Mesenchymal stem cell (in vitro differentiated cells and primary cell): ENCODE data around the gene IFNLR1.
A peak's percentile ranks its signal among the peaks of the same experiment; 100 is the strongest.

Experiments used
- DNase-seq: peaks from one replicate; pipeline ENCODE4 v3.0.0-alpha.2; 2013
- H2AFZ ChIP-seq: one replicate; pipeline ENCODE4 v1.6.1; 2013; ENCODE audit warnings: low read depth, mild to moderate bottlenecking, control low read depth, inconsistent platforms, low read length, moderate library complexity
- H2AK5ac ChIP-seq: 2 replicates; pipeline ENCODE4 v1.6.1; 2013; ENCODE audit warnings: low read length, moderate library complexity, mild to moderate bottlenecking, inconsistent platforms; ENCODE audit not compliant: severe bottlenecking
- H2BK120ac ChIP-seq: one replicate; pipeline ENCODE4 v1.6.1; 2013; ENCODE audit warnings: low read depth, mild to moderate bottlenecking, inconsistent platforms, low read length, moderate library complexity
- H2BK12ac ChIP-seq, 2 experiments: one replicate each; pipeline ENCODE4 v1.6.1; 2013; ENCODE audit warnings: inconsistent platforms in 2 of 2, low read length in 2 of 2, mild to moderate bottlenecking in 2 of 2, moderate library complexity in 2 of 2, control low read depth in 1 of 2
- H2BK15ac ChIP-seq: one replicate; pipeline ENCODE4 v1.6.1; 2013; ENCODE audit warnings: mild to moderate bottlenecking, low read depth, inconsistent platforms; ENCODE audit not compliant: poor library complexity, severe bottlenecking
- H2BK5ac ChIP-seq: 2 replicates; pipeline ENCODE4 v1.6.1; 2013; ENCODE audit warnings: low read depth, mild to moderate bottlenecking, low read length, control low read depth, inconsistent platforms; ENCODE audit not compliant: poor library complexity, severe bottlenecking
- H3K14ac ChIP-seq, 2 experiments: one replicate each; pipeline ENCODE4 v1.6.1; 2013; ENCODE audit warnings: inconsistent platforms in 2 of 2, low read length in 2 of 2, control low read depth in 1 of 2, mild to moderate bottlenecking in 1 of 2, moderate library complexity in 1 of 2
- H3K18ac ChIP-seq, 2 experiments: one replicate each; pipeline ENCODE4 v1.6.1; 2013; ENCODE audit warnings: inconsistent platforms in 2 of 2, low read length in 2 of 2, control low read depth in 1 of 2, low read depth in 1 of 2, mild to moderate bottlenecking in 1 of 2
- H3K23ac ChIP-seq, 2 experiments: one replicate each; pipeline ENCODE4 v1.6.1; 2013; ENCODE audit warnings: inconsistent platforms in 2 of 2, low read length in 2 of 2, mild to moderate bottlenecking in 2 of 2, moderate library complexity in 2 of 2, control low read depth in 1 of 2
- H3K27ac ChIP-seq: 2 replicates; pipeline ENCODE4 v1.5.1; 2013; ENCODE audit warnings: mild to moderate bottlenecking, moderate library complexity, low read length, control low read depth, inconsistent platforms; ENCODE audit not compliant: poor library complexity, severe bottlenecking
- H3K27me3 ChIP-seq, 2 experiments: 2 replicates each; pipeline versions ENCODE4 v1.6.1 to v1.7.0; 2013; ENCODE audit warnings: low read length in 2 of 2, mild to moderate bottlenecking in 2 of 2, moderate library complexity in 2 of 2, control low read depth in 1 of 2, inconsistent platforms in 1 of 2; ENCODE audit not compliant: control insufficient read depth in 1 of 2, insufficient read depth in 1 of 2
- H3K36me3 ChIP-seq, 2 experiments: 2 replicates each; pipeline versions ENCODE4 v1.6.1 to v1.7.0; 2013; ENCODE audit warnings: low read length in 2 of 2, control low read depth in 1 of 2, inconsistent platforms in 1 of 2, low read depth in 1 of 2, mild to moderate bottlenecking in 1 of 2; ENCODE audit not compliant: insufficient read depth in 2 of 2, control insufficient read depth in 1 of 2
- H3K4ac ChIP-seq, 2 experiments: one replicate each; pipeline ENCODE4 v1.6.1; 2013; ENCODE audit warnings: inconsistent platforms in 2 of 2, low read length in 2 of 2, mild to moderate bottlenecking in 2 of 2, moderate library complexity in 2 of 2, control low read depth in 1 of 2, low read depth in 1 of 2
- H3K4me1 ChIP-seq: 2 replicates; pipeline ENCODE4 v1.6.1; 2013; ENCODE audit warnings: low read depth, low read length, control low read depth; ENCODE audit not compliant: control insufficient read depth, insufficient read depth
- H3K4me2 ChIP-seq: 2 replicates; pipeline ENCODE4 v1.6.1; 2013; ENCODE audit warnings: low read length, mild to moderate bottlenecking, inconsistent platforms; ENCODE audit not compliant: poor library complexity, severe bottlenecking
- H3K4me3 ChIP-seq, 2 experiments: 2 replicates each; pipeline versions ENCODE4 v1.5.1 to v1.7.0; 2013; ENCODE audit warnings: low read length in 2 of 2, mild to moderate bottlenecking in 2 of 2, control low read depth in 1 of 2, low read depth in 1 of 2; ENCODE audit not compliant: insufficient read depth in 1 of 2
- H3K79me1 ChIP-seq: replicated peaks from 2 replicates; pipeline ENCODE4 v1.6.1; 2013; ENCODE audit warnings: mild to moderate bottlenecking, control low read depth, low read length, inconsistent platforms; ENCODE audit not compliant: poor library complexity, severe bottlenecking
- H3K9ac ChIP-seq: 2 replicates; pipeline ENCODE4 v1.7.0; 2013; ENCODE audit warnings: mild to moderate bottlenecking, low read length, moderate library complexity
- H3K9me3 ChIP-seq: 2 replicates; pipeline ENCODE4 v1.7.0; 2013; ENCODE audit warnings: mild to moderate bottlenecking, low read length; ENCODE audit not compliant: control insufficient read depth
- H4K8ac ChIP-seq: one replicate; pipeline ENCODE4 v1.6.1; 2013; ENCODE audit warnings: inconsistent platforms, mild to moderate bottlenecking, low read length, moderate library complexity
- H4K91ac ChIP-seq: one replicate; pipeline ENCODE4 v1.6.1; 2013; ENCODE audit warnings: mild to moderate bottlenecking, low read length, inconsistent platforms
- WGBS: methylation state at CpG from one replicate; pipeline ENCODE4 v1.1.7; 2013; ENCODE audit warnings: mixed read lengths; 5-methylcytosine and 5-hydroxymethylcytosine counted together

IFNLR1 gene

GRCh38 chr1:24206083-24206464 is 19.0 kb upstream of the IFNLR1 start:
- no peak for DNase-seq
- Histone ChIP-seq H3K4me1 (peaks cover 12% of the 10 kb centered on the region), H3K27me3 (peaks cover 11 to 48% of the 10 kb centered on the region in 2 experiments), H3K9ac (no peak overlapping the region), H3K23ac (no peak overlapping the region), H3K4me2 (no peak overlapping the region), H4K8ac (no peak overlapping the region), H3K27ac (no peak overlapping the region), H3K79me1 (no peaks in the 10 kb centered on the region), H2AK5ac (no peak overlapping the region), H4K91ac (no peak overlapping the region), H2BK15ac (no peak overlapping the region), H3K36me3 (no peaks in the 10 kb centered on the region), H2BK5ac (no peak overlapping the region), H3K4ac (no peak overlapping the region), H3K18ac (no peak overlapping the region), H2AFZ (no peak overlapping the region), H3K9me3 (no peaks in the 10 kb centered on the region), H2BK12ac (no peak overlapping the region), H3K4me3 (no peak overlapping the region), H2BK120ac (no peak overlapping the region), H3K14ac (peak overlapping the region in 1 of 2 experiments; percentile 80)
- 85% methylated on average over 4 of the region's 12 CpGs for WGBS

GRCh38 chr1:24205345-24206082 is 18.4 kb upstream of the IFNLR1 start:
- Histone ChIP-seq H3K27ac (no peak overlapping the region), H3K9me3 (no peaks in the 10 kb centered on the region), H4K8ac (no peak overlapping the region), H2AFZ (no peak overlapping the region), H3K79me1 (no peaks in the 10 kb centered on the region), H3K4me1 (peaks cover 7% of the 10 kb centered on the region), H3K36me3 (no peaks in the 10 kb centered on the region), H2AK5ac (no peak overlapping the region), H3K4me3 (no peak overlapping the region), H3K18ac (no peak overlapping the region), H2BK5ac (no peak overlapping the region), H4K91ac (no peak overlapping the region), H3K14ac (peak overlapping the region in 1 of 2 experiments; percentile 80), H2BK120ac (no peak overlapping the region), H3K23ac (peak overlapping the region in 1 of 2 experiments; percentile 1), H3K9ac (no peak overlapping the region), H3K4me2 (no peak overlapping the region), H3K4ac (no peak overlapping the region), H2BK15ac (no peak overlapping the region), H2BK12ac (no peak overlapping the region), H3K27me3 (peaks cover 11 to 43% of the 10 kb centered on the region in 2 experiments)
- 76% methylated on average over 8 of the region's 8 CpGs for WGBS
- DNase-seq = no peak

DNA sequence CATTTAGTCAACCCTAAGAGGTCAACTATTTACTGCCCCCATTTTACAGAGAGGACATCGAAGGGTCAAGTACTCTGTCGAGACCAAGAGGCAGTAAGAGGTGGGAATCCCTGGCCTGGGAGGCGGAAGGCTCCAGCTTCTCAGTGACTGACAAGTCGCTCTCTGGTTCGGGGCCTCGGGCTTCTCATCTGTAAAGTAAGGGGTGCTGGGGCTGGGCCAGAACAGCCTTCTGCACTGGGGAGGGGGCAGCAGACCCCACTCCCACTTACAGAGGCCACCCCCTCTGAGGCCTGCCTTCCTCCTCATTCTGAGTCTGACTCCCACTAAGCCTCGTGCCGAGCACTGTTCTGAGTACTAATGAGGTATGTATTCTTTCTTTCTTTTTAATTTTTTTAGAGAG is 17.0 kb upstream of the IFNLR1 start:
- H2BK120ac ChIP-seq = no peak overlapping the region
- H3K9ac ChIP-seq = no peak overlapping the region
- H2AFZ ChIP-seq = no peak overlapping the region
- H3K14ac ChIP-seq = no peak overlapping the region
- H3K27me3 ChIP-seq = peaks cover 11 to 37% of the 10 kb centered on the region in 2 experiments
- H3K18ac ChIP-seq = no peak overlapping the region
- no peak overlapping the region for H3K4me2 ChIP-seq
- no peak overlapping the region for H2BK5ac ChIP-seq
- H3K4me3 ChIP-seq = no peak overlapping the region
- H2BK12ac ChIP-seq = no peak overlapping the region
- H3K4ac ChIP-seq = no peak overlapping the region
- peaks cover 4% of the 10 kb centered on the region for H3K4me1 ChIP-seq
- H3K36me3 ChIP-seq = no peaks in the 10 kb centered on the region
- no peak for DNase-seq
- no peak overlapping the region for H3K27ac ChIP-seq
- H3K9me3 ChIP-seq = no peaks in the 10 kb centered on the region
- no peaks in the 10 kb centered on the region for H3K79me1 ChIP-seq
- WGBS = 83% methylated on average over 4 of the region's 8 CpGs
- H4K91ac ChIP-seq = no peak overlapping the region
- no peak overlapping the region for H2BK15ac ChIP-seq
- no peak overlapping the region for H2AK5ac ChIP-seq
- no peak overlapping the region for H3K23ac ChIP-seq
- H4K8ac ChIP-seq = no peak overlapping the region

DNA sequence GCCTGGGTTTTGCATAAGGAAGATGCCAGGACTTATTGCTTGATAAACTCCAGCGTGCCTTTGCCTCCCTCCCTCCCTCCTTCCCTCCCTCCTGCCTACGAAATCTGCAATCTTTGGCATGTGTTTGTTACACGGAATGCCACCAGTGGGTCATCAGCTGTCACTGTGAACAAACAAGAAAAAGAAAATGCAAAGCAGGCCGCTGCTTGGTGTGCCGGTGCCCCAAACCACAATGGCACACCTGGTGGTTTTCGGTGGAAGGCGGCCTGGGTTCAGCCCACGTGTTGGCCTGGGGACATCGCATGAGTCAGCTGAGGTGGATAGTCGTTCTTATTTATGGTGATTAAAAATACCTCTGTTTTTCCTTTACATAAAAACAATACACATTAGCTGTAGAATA is 16.3 kb upstream of the IFNLR1 start:
- no peak overlapping the region for H3K27ac ChIP-seq
- no peak overlapping the region for H4K91ac ChIP-seq
- no peak overlapping the region for H3K23ac ChIP-seq
- no peak overlapping the region for H3K4ac ChIP-seq
- H3K79me1 ChIP-seq = no peaks in the 10 kb centered on the region
- DNase-seq = no peak
- H3K14ac ChIP-seq = no peak overlapping the region
- H3K4me2 ChIP-seq = no peak overlapping the region
- no peaks in the 10 kb centered on the region for H3K9me3 ChIP-seq
- H2BK15ac ChIP-seq = no peak overlapping the region
- peaks cover 4% of the 10 kb centered on the region for H3K4me1 ChIP-seq
- H2BK12ac ChIP-seq = no peak overlapping the region
- WGBS = 88% methylated on average over 6 of the region's 10 CpGs
- no peak overlapping the region for H2AFZ ChIP-seq
- peaks cover 11 to 35% of the 10 kb centered on the region in 2 experiments for H3K27me3 ChIP-seq
- no peak overlapping the region for H4K8ac ChIP-seq
- no peak overlapping the region for H2BK120ac ChIP-seq
- H3K9ac ChIP-seq = no peak overlapping the region
- H2AK5ac ChIP-seq = no peak overlapping the region
- no peaks in the 10 kb centered on the region for H3K36me3 ChIP-seq
- H3K4me3 ChIP-seq = no peak overlapping the region
- H3K18ac ChIP-seq = no peak overlapping the region
- no peak overlapping the region for H2BK5ac ChIP-seq
